Esophagus (tissue), 2 donors: ENCODE results near the gene ALKBH6. TPM values are rescaled to one million over a fixed set of nuclear protein-coding genes. Genes with fewer than 3 reads are reported as not detected.

ENCODE experiments used
- H3K27ac ChIP-seq, 2 donors: one replicate each; pipeline ENCODE4 v1.5.1; 2013; ENCODE audit warnings: low read depth in 2 of 2, mild to moderate bottlenecking in 2 of 2, inconsistent platforms in 1 of 2, low read length in 1 of 2, moderate library complexity in 1 of 2
- H3K27me3 ChIP-seq, 2 donors: one replicate each; pipeline ENCODE4 v1.6.1; 2013; ENCODE audit warnings: low read length in 2 of 2, control low read depth in 1 of 2, mild to moderate bottlenecking in 1 of 2; ENCODE audit not compliant: insufficient read depth in 2 of 2, control insufficient read depth in 1 of 2
- H3K36me3 ChIP-seq, 2 donors: one replicate each; pipeline ENCODE4 v1.6.1; 2013; ENCODE audit warnings: low read length in 1 of 2; ENCODE audit not compliant: control insufficient read depth in 2 of 2, insufficient read depth in 2 of 2
- H3K4me1 ChIP-seq, 2 donors: one replicate each; pipeline ENCODE4 v1.6.1; 2013; ENCODE audit warnings: low read length in 1 of 2; ENCODE audit not compliant: control insufficient read depth in 2 of 2, insufficient read depth in 2 of 2
- H3K4me3 ChIP-seq, 2 donors: one replicate each; pipeline ENCODE4 v1.5.1; 2013; ENCODE audit warnings: low read length in 2 of 2, mild to moderate bottlenecking in 2 of 2, low read depth in 1 of 2, moderate library complexity in 1 of 2
- H3K9me3 ChIP-seq, 2 donors: one replicate each; pipeline ENCODE4 v1.6.1; 2013; ENCODE audit warnings: mild to moderate bottlenecking in 2 of 2, low read depth in 1 of 2, low read length in 1 of 2, moderate library complexity in 1 of 2; ENCODE audit not compliant: control insufficient read depth in 2 of 2, insufficient read depth in 1 of 2
- WGBS, 2 donors: extraction: QIAGEN DNeasy Blood & Tissue Kit; methylation state at CpG; one replicate each; pipeline ENCODE4 v1.1.7; 2013; 5-methylcytosine and 5-hydroxymethylcytosine counted together
- polyA plus RNA-seq, 2 donors: library from polyadenylated mRNA; stranded (reverse); fragments of 200-250 nt; gene quantifications; one replicate each; pipeline ENCODE4 v1.2.3, GENCODE V29; 2013
- donor health status: healthy with polysubstance abuse.
- donor health status: Bipolar disorder and iron deficiency.

Gene ALKBH6
- polyA plus RNA-seq, 2 donors: 15.9 to 19.2 TPM

GRCh38 chr19:35995048-35995993, 18.7 kb downstream of the ALKBH6 start, which contains the start of gene SDHAF1:
TSS of gene SDHAF1 (plus strand) at chr19:35995188. CDS start at chr19:35995275, 87 bp downstream.
- WGBS, 2 donors: 0 to 1% methylated on average over 88 to 97 of the region's 97 CpGs
- H3K4me1 ChIP-seq: peaks cover 3 to 10% of the 10 kb centered on the region in 2 donors
- H3K9me3 ChIP-seq: no peaks in the 10 kb centered on the region
- peaks cover 0 to 3% of the 10 kb centered on the region in 2 donors for H3K36me3 ChIP-seq
- no peaks in the 10 kb centered on the region for H3K27me3 ChIP-seq
- peak within 1 kb of the TSS; percentile 87 to 95 for H3K4me3 ChIP-seq
- peak within 1 kb of the TSS; percentile 77 to 82 for H3K27ac ChIP-seq

GRCh38 chr19:35993923-35994598, 20.0 kb downstream of the ALKBH6 start:
- Histone ChIP-seq H3K36me3 (peaks cover 0 to 3% of the 10 kb centered on the region in 2 donors), H3K4me1 (peaks cover 3 to 9% of the 10 kb centered on the region in 2 donors), H3K9me3 (no peaks in the 10 kb centered on the region), H3K4me3 (peak overlapping the region; percentile 21 to 87), H3K27me3 (no peaks in the 10 kb centered on the region), H3K27ac (peak overlapping the region in 1 of 2 donors; percentile 59)
- WGBS, 2 donors: 36 to 42% methylated on average over 49 of the region's 49 CpGs

- WGBS, 2 donors: 74 to 78% methylated on average over 8 of the region's 8 CpGs
- no peaks in the 10 kb centered on the region for H3K9me3 ChIP-seq
- no peak overlapping the region for H3K4me3 ChIP-seq
- no peaks in the 10 kb centered on the region for H3K27me3 ChIP-seq
- peaks cover 3 to 7% of the 10 kb centered on the region in 2 donors for H3K4me1 ChIP-seq
- H3K36me3 ChIP-seq: peaks cover 0 to under 1% of the 10 kb centered on the region in 2 donors
- H3K27ac ChIP-seq: no peak overlapping the region
These were observed 20.9 kb downstream of the ALKBH6 start for GRCh38 chr19:35992907-35993765.

- H3K9me3 ChIP-seq: no peaks in the 10 kb centered on the region
- no peaks in the 10 kb centered on the region for H3K36me3 ChIP-seq
- H3K27ac ChIP-seq: no peak overlapping the region
- no peaks in the 10 kb centered on the region for H3K27me3 ChIP-seq
- peaks cover 3 to 7% of the 10 kb centered on the region in 2 donors for H3K4me1 ChIP-seq
- 78 to 83% methylated on average over 7 of the region's 7 CpGs for WGBS, 2 donors
- H3K4me3 ChIP-seq: no peak overlapping the region
These were observed 22.1 kb downstream of the ALKBH6 start for GRCh38 chr19:35991731-35992450.

- Histone ChIP-seq H3K9me3 (no peaks in the 10 kb centered on the region), H3K36me3 (no peaks in the 10 kb centered on the region), H3K27ac (no peak overlapping the region), H3K4me3 (no peak overlapping the region), H3K4me1 (peaks cover 0 to 7% of the 10 kb centered on the region in 2 donors), H3K27me3 (no peaks in the 10 kb centered on the region)
- 80 to 81% methylated on average over 10 of the region's 10 CpGs for WGBS, 2 donors
These were observed 23.0 kb downstream of the ALKBH6 start for GRCh38 chr19:35990771-35991730.

GRCh38 chr19:35990156-35990555, 23.9 kb downstream of the ALKBH6 start:
- H3K4me3 ChIP-seq: no peak overlapping the region
- no peaks in the 10 kb centered on the region for H3K36me3 ChIP-seq
- peaks cover 0 to 7% of the 10 kb centered on the region in 2 donors for H3K4me1 ChIP-seq
- H3K9me3 ChIP-seq: no peaks in the 10 kb centered on the region
- no peaks in the 10 kb centered on the region for H3K27me3 ChIP-seq
- 90 to 93% methylated on average over 4 of the region's 4 CpGs for WGBS, 2 donors
- H3K27ac ChIP-seq: no peak overlapping the region

- Histone ChIP-seq H3K4me1 (peaks cover 0 to under 1% of the 10 kb centered on the region in 2 donors), H3K27ac (no peak overlapping the region), H3K27me3 (no peaks in the 10 kb centered on the region), H3K36me3 (no peaks in the 10 kb centered on the region), H3K9me3 (no peaks in the 10 kb centered on the region), H3K4me3 (no peak overlapping the region)
- 87 to 88% methylated on average over 3 of the region's 3 CpGs for WGBS, 2 donors
These were observed 25.2 kb downstream of the ALKBH6 start for GRCh38 chr19:35988824-35989223.

- Histone ChIP-seq H3K9me3 (no peaks in the 10 kb centered on the region), H3K4me1 (no peaks in the 10 kb centered on the region), H3K27ac (no peak overlapping the region), H3K36me3 (no peaks in the 10 kb centered on the region), H3K27me3 (no peaks in the 10 kb centered on the region), H3K4me3 (peak overlapping the region in 1 of 2 donors; percentile 34)
- WGBS, 2 donors: 30 to 32% methylated on average over 8 of the region's 8 CpGs
These were observed 26.5 kb downstream of the ALKBH6 start for GRCh38 chr19:35987571-35987896.
